SU-DHL-6 (cell line): ENCODE measurements around the gene ACTR5.

Experiments
- CTCF ChIP-seq: fragments of 200-600 bp; sonication (generic); IDR thresholded peaks from one replicate; pipeline ENCODE4 v1.5.1; 2017; ENCODE audit warnings: antibody characterized with exemption, mild to moderate bottlenecking, low read length, moderate library complexity; ENCODE audit not compliant: insufficient read depth, poor library complexity, severe bottlenecking
- EZH2phosphoT487 ChIP-seq: fragments of 200-600 bp; sonication (generic), shearing (Covaris generic); conservative IDR thresholded peaks from 2 replicates; pipeline ENCODE4 v1.6.1; 2018; ENCODE audit warnings: mild to moderate bottlenecking, antibody characterized with exemption, low read length, moderate library complexity, mixed read lengths

- no peak for TF ChIP-seq CTCF
- TF ChIP-seq EZH2phosphoT487: no peak
Observed at GRCh38 chr20:38779247-38780097, 31.2 kb downstream of the ACTR5 start.
